GM08714 (cell line): ENCODE data around the gene DTX1.

Experiments
- H3K4me3 ChIP-seq: fragments of 200-500 bp; sonication (Bioruptor generic); 2 replicates; pipeline ENCODE4 v1.5.1; 2014; ENCODE audit warnings: mild to moderate bottlenecking, low read length, inconsistent platforms
- ZNF274 ChIP-seq: IDR thresholded peaks from 2 replicates; pipeline ENCODE4 v1.6.1; 2012; ENCODE audit warnings: mild to moderate bottlenecking, low read depth, low read length

DTX1 gene

DNA sequence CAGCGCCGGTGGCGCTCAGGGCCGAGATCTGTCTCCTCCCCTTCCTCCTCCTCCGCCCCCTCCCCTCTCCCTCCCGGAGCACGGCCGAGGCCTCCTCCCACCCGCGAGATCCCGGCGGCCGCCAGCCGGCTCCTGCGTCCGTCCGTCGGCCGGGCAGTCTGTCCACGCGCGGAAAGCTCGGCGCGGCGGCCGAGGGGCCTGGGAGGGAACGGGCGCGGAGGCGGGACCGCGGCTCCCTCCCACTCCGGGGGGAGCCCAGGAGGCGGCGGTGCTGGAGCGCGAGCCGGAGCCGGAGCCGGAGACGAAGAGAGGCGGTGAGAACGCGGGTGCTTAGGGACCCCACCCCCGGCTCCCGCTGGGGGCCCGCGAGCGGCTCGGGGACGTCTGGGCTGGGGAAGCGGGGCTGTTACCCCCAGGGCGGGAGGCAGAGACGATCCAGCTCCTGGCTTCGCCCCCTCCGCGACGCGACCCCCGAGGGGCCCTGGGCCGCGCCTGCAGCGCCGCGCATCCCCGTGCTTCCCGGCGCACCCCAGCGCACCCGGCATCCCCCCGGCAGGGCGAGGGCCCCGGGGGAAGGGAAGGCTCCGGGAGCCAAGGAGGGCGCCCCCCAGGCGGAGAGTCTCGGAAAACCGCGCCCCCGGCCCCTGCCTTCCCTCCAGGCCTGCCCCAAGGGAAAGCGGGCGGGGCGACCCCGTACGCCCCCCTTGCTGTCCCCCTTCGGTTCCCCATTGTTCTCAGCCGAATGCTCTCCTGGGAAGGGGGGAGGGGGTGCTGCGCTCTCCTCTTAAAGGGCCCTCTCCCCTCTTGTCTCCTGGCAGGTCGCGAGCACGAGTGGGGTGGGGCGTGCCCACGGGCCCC is at the start of gene DTX1:
Gene DTX1 (plus strand): TSS at position 100 of the 858 bp plus-strand sequence. CDS start 1,463 bp downstream, outside the sequence.
- no peak for TF ChIP-seq ZNF274
- H3K4me3 ChIP-seq: peak within 1 kb of the TSS; percentile 45; the same call in 1 of the 2 replicates

- no peak for TF ChIP-seq ZNF274
- H3K4me3 ChIP-seq: no peak overlapping the region
These were observed 49.4 kb upstream of the DTX1 start for GRCh38 chr12:113007166-113007565.

DNA sequence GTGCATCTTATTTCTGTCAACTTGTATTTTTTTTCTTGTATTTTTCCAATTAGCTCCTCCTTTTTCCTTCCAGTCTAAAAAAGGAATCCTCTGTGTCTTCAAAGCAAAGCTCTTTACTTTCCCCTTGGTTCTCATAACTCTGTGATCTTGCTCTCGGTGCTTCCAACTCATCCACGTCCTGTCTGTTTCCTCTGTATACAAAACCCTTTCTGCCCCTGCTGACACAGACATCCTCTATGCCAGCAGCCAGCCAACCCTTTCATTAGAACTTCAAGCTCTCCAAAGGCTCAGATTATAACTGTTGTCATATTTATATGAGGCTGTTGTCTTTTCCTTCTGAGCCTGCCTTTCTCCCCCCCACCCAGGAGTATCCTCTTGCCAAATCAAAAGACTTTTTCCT is 45.8 kb upstream of the DTX1 start:
- H3K4me3 ChIP-seq: no peak overlapping the region
- no peak for TF ChIP-seq ZNF274

GRCh38 chr12:113014565-113014964 is 42.0 kb upstream of the DTX1 start:
- H3K4me3 ChIP-seq: no peak overlapping the region
- no peak for TF ChIP-seq ZNF274

GRCh38 chr12:113016796-113017195 is 39.7 kb upstream of the DTX1 start:
- H3K4me3 ChIP-seq: no peak overlapping the region
- no peak for TF ChIP-seq ZNF274

- no peak for TF ChIP-seq ZNF274
- H3K4me3 ChIP-seq: no peak overlapping the region
These were observed 37.5 kb upstream of the DTX1 start for GRCh38 chr12:113019025-113019424.

- H3K4me3 ChIP-seq: no peak overlapping the region
- no peak for TF ChIP-seq ZNF274
These were observed 35.0 kb upstream of the DTX1 start for GRCh38 chr12:113021500-113021899.

DNA sequence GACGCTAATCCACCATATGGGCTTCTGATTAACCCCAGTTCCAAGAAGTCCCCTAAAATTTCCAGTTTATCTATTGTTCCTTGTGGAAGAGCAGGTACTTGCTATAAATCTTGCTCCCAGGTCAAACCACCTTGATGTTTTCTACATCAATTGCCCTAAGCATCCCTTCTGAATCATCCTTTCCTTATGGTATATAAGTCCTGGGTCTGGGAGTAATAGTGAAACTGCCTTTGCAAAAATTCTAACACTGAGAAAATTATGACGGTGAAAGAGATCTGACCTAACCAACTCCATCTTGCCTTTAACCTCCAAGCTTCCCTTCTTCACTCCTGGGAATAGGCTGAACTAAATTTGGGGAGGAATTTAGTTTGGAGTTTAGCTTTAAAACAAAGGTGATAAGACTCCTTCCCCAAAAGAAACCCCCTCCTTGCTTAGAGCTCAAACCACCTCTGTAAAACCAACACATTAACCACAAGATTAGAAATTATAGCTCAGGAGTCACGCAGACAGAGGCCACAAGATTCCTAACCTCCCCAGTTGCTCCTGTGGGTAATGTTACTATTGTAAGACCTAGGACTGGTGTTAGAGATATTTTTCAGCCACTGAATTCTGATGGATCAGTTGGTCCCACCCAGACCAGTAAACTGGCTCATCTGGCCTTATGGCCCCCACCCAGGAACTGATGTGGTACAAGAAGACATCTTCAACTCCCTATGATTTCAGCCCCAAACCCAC is 33.8 kb upstream of the DTX1 start:
- TF ChIP-seq ZNF274: no peak
- H3K4me3 ChIP-seq: no peak overlapping the region

GRCh38 chr12:113027726-113028125 is 28.8 kb upstream of the DTX1 start:
- TF ChIP-seq ZNF274: no peak

DNA sequence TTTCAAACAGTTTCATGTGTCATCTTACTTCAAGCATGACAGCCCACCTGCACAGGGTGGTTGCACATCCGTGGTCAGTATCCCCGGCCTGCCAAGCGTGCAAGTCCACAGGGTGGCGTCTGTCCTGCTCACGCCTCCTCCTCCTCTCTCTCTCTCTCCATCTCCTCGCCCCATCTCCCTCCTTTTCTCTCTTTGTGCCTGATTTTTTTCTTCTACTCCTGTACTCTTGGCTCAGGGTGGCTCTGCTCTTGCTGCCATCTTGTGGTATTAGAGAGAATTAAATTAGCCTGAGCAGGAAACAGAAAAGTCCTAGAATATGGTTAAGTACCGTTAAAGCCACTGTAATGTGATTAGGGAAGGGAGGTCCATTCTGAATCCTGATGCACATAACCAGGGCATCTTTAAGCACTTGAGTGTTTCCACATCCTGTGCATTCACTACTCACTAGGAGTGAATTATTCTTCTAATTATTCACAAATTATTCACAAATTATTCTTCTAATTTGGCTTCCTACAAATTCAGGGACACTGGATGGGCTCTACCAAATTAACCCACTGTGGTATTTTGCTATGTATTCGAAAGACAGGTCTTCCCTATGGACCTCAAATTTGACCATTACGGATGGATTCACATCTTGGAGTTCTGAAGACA is 25.5 kb upstream of the DTX1 start:
- TF ChIP-seq ZNF274: no peak

More at GRCh38 chr12:113027726-113028125, 28.8 kb upstream of the DTX1 start:
- no peak overlapping the region for H3K4me3 ChIP-seq

DNA sequence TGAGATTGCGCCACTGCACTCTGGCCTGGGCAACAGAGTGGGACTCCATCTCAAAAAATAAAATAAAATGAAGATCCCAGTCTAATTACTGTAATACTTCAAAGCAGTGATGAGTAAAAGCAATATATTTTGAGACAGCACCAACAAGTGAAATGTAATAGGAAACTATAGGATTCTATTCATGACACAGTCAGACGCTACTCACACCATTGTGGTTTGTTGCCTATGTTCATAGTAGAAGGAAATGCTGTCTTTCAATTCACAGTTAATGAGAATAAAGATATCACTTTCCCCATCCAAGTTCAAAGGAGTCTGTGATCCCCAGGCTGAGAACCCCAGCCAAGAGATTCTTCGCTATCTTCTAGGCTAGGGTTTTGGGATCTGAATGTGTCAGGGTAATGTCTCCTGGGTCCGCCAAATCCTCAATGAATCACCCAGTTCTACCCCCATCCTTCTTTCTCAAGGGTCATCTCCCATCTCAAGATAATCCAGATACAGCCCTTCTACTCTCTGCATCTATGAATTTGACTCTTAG is 16.6 kb upstream of the DTX1 start:
- no peak overlapping the region for H3K4me3 ChIP-seq

More for the DNA sequence above, 25.5 kb upstream of the DTX1 start:
- no peak overlapping the region for H3K4me3 ChIP-seq

GRCh38 chr12:113040722-113041171 is 15.8 kb upstream of the DTX1 start:
- TF ChIP-seq ZNF274: no peak
- H3K4me3 ChIP-seq: no peak overlapping the region

More for the DNA sequence above, 16.6 kb upstream of the DTX1 start:
- no peak for TF ChIP-seq ZNF274

DNA sequence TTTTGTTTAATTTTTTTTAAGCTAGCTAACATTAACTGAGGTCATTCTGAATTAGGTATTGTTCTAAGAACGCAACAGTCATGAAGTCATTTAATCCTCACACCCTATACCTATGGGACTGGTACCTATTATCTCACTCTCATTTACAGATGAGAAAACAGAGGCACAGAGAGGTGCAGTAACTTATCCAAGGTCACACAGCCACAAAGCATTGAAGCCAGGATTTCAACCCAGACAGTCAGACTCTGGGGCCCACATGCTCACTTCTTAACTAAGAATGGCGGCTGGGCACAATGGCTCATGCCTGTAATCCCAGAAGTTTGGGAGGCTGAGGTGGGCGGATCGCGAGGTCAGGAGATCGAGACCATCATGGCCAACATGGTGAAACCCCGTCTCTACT is 15.0 kb upstream of the DTX1 start:
- no peak for TF ChIP-seq ZNF274
- no peak overlapping the region for H3K4me3 ChIP-seq

GRCh38 chr12:113043240-113043639 is 13.3 kb upstream of the DTX1 start:
- no peak for TF ChIP-seq ZNF274
- no peak overlapping the region for H3K4me3 ChIP-seq
